H1 (cell line): ENCODE results near the gene MAFB. TPM values are rescaled to one million over a fixed set of nuclear protein-coding genes. Genes with fewer than 3 reads are reported as not detected.

ENCODE experiments used
- BRCA1 ChIP-seq: IDR thresholded peaks from 2 replicates; pipeline ENCODE4 v1.6.1; 2012; ENCODE audit warnings: low read depth, low read length, improper control_type of control experiment
- CREB1 ChIP-seq: IDR thresholded peaks from 2 replicates; pipeline ENCODE4 v1.6.1; 2012; ENCODE audit warnings: inconsistent platforms
- polyA plus RNA-seq, 7 experiments: library from polyadenylated mRNA; depleted of rRNA in 3 of 7; stranded (reverse) in 5 of 7; unstranded in 2 of 7; fragments of >200 nt in 5 of 7; fragments of 200-250 nt in 2 of 7; gene quantifications; 1 replicate in 5 of 7; 2 replicates in 1 of 7; 4 replicates in 1 of 7; pipeline versions ENCODE4 v1.2.1 to v1.2.3, GENCODE V29; 2011 to 2013; ENCODE audit warnings: missing spikeins in 2 of 7, mixed read lengths in 2 of 7
- total RNA-seq: library from RNA; stranded (reverse); fragmentation: NEBNext Ultra II Directional; extraction: Animal tissue kit (Norgen Biotek cat#: 25700); gene quantifications from 2 replicates; pipeline ENCODE4 v1.2.1, GENCODE V29; 2021
- TF ChIP-seq, protein P1 (sequence below): fragments of 300-600 bp; sonication (generic); IDR thresholded peaks from 2 replicates; pipeline ENCODE4 v1.7.1; 2012; ENCODE audit warnings: low read length, moderate library complexity, mild to moderate bottlenecking, inconsistent platforms; ENCODE audit not compliant: insufficient replicate concordance
- TF ChIP-seq, protein P2 (sequence below): IDR thresholded peaks from 2 replicates; pipeline ENCODE4 v1.6.1; 2012; ENCODE audit warnings: inconsistent platforms

Gene MAFB
- total and polyA plus RNA-seq, 2 of the 8 experiments (the other 6 are each of a cell fraction or from before 2014, with no cell fraction given), result 0.83 to 1.8 TPM

DNA sequence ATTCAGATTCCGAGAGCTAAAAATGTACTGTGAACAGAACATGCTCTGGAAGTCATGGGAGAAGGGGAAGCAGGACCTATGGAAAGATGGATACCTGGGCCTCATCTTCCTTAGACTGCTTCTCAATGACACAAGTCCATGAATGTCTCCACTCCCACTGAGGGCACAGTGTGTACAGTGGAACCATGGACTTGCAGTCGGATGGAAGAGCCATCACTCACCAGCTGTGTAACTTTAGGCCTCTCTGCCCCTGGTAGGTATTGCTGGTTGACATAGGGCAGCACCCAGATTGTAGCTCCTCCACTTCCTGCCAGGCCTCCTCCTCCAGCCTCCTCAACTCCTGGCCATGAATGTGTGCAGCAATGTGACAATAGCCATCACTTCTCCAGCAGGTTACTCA, 52.5 kb downstream of the MAFB start (continued):
- TF ChIP-seq, protein P1, sequence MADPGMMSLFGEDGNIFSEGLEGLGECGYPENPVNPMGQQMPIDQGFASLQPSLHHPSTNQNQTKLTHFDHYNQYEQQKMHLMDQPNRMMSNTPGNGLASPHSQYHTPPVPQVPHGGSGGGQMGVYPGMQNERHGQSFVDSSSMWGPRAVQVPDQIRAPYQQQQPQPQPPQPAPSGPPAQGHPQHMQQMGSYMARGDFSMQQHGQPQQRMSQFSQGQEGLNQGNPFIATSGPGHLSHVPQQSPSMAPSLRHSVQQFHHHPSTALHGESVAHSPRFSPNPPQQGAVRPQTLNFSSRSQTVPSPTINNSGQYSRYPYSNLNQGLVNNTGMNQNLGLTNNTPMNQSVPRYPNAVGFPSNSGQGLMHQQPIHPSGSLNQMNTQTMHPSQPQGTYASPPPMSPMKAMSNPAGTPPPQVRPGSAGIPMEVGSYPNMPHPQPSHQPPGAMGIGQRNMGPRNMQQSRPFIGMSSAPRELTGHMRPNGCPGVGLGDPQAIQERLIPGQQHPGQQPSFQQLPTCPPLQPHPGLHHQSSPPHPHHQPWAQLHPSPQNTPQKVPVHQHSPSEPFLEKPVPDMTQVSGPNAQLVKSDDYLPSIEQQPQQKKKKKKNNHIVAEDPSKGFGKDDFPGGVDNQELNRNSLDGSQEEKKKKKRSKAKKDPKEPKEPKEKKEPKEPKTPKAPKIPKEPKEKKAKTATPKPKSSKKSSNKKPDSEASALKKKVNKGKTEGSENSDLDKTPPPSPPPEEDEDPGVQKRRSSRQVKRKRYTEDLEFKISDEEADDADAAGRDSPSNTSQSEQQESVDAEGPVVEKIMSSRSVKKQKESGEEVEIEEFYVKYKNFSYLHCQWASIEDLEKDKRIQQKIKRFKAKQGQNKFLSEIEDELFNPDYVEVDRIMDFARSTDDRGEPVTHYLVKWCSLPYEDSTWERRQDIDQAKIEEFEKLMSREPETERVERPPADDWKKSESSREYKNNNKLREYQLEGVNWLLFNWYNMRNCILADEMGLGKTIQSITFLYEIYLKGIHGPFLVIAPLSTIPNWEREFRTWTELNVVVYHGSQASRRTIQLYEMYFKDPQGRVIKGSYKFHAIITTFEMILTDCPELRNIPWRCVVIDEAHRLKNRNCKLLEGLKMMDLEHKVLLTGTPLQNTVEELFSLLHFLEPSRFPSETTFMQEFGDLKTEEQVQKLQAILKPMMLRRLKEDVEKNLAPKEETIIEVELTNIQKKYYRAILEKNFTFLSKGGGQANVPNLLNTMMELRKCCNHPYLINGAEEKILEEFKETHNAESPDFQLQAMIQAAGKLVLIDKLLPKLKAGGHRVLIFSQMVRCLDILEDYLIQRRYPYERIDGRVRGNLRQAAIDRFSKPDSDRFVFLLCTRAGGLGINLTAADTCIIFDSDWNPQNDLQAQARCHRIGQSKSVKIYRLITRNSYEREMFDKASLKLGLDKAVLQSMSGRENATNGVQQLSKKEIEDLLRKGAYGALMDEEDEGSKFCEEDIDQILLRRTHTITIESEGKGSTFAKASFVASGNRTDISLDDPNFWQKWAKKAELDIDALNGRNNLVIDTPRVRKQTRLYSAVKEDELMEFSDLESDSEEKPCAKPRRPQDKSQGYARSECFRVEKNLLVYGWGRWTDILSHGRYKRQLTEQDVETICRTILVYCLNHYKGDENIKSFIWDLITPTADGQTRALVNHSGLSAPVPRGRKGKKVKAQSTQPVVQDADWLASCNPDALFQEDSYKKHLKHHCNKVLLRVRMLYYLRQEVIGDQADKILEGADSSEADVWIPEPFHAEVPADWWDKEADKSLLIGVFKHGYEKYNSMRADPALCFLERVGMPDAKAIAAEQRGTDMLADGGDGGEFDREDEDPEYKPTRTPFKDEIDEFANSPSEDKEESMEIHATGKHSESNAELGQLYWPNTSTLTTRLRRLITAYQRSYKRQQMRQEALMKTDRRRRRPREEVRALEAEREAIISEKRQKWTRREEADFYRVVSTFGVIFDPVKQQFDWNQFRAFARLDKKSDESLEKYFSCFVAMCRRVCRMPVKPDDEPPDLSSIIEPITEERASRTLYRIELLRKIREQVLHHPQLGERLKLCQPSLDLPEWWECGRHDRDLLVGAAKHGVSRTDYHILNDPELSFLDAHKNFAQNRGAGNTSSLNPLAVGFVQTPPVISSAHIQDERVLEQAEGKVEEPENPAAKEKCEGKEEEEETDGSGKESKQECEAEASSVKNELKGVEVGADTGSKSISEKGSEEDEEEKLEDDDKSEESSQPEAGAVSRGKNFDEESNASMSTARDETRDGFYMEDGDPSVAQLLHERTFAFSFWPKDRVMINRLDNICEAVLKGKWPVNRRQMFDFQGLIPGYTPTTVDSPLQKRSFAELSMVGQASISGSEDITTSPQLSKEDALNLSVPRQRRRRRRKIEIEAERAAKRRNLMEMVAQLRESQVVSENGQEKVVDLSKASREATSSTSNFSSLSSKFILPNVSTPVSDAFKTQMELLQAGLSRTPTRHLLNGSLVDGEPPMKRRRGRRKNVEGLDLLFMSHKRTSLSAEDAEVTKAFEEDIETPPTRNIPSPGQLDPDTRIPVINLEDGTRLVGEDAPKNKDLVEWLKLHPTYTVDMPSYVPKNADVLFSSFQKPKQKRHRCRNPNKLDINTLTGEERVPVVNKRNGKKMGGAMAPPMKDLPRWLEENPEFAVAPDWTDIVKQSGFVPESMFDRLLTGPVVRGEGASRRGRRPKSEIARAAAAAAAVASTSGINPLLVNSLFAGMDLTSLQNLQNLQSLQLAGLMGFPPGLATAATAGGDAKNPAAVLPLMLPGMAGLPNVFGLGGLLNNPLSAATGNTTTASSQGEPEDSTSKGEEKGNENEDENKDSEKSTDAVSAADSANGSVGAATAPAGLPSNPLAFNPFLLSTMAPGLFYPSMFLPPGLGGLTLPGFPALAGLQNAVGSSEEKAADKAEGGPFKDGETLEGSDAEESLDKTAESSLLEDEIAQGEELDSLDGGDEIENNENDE, result no peak
- no peak for TF ChIP-seq CREB1
- TF ChIP-seq, protein P2, sequence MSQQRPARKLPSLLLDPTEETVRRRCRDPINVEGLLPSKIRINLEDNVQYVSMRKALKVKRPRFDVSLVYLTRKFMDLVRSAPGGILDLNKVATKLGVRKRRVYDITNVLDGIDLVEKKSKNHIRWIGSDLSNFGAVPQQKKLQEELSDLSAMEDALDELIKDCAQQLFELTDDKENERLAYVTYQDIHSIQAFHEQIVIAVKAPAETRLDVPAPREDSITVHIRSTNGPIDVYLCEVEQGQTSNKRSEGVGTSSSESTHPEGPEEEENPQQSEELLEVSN, result no peak
- TF ChIP-seq BRCA1, result no peak
